CD4-positive, alpha-beta T cell (primary cell): Measurements from ENCODE around the gene OSMR. TPM values are rescaled to one million over a fixed set of nuclear protein-coding genes. Genes with fewer than 3 reads are reported as not detected.

Experiments used
- ATAC-seq: fragments of 200-7000 bp; cut with Tn5 transposase; one replicate; pipeline ENCODE4 v1.10.0; 2022; ENCODE audit warnings: mild to moderate bottlenecking; ENCODE audit not compliant: poor library complexity
- CTCF ChIA-PET: fragments of 350-600 bp; sonication (Branson Sonifier 250); formaldehyde crosslinking; loops from one replicate; lab custom pipeline; 2021; ENCODE audit warnings: antibody characterized with exemption, inconsistent platforms; lab: Charles Lee
- POLR2A ChIA-PET: fragments of 350-600 bp; sonication (Branson Sonifier 250); formaldehyde crosslinking; loops from one replicate; lab custom pipeline; 2021; ENCODE audit warnings: antibody characterized with exemption, inconsistent platforms; lab: Charles Lee
- DNase-seq, 14 experiments: peaks; one replicate each; pipeline ENCODE4 v3.0.0-alpha.2; 2013 to 2020; ENCODE audit warnings: mixed read lengths in 2 of 14
- H3K27ac ChIP-seq, 2 donors: one replicate each; pipeline versions ENCODE4 v1.5.1 to v1.7.0; 2013; ENCODE audit warnings: low read length in 2 of 2, low read depth in 1 of 2, mild to moderate bottlenecking in 1 of 2
- H3K27me3 ChIP-seq, 2 experiments: 1 replicate in 1 of 2; 2 replicates in 1 of 2; pipeline versions ENCODE4 v1.6.1 to v1.7.0; 2013; ENCODE audit warnings: low read length in 2 of 2, control low read depth in 1 of 2, mild to moderate bottlenecking in 1 of 2, moderate library complexity in 1 of 2; ENCODE audit not compliant: insufficient read depth in 2 of 2, control insufficient read depth in 1 of 2
- H3K36me3 ChIP-seq: one replicate; pipeline ENCODE4 v1.6.1; 2013; ENCODE audit warnings: low read length, control low read depth; ENCODE audit not compliant: insufficient read depth
- H3K4me1 ChIP-seq: one replicate; pipeline ENCODE4 v1.6.1; 2013; ENCODE audit warnings: low read length, control low read depth; ENCODE audit not compliant: insufficient read depth
- H3K4me3 ChIP-seq: one replicate; pipeline ENCODE4 v1.5.1; 2013; ENCODE audit warnings: mild to moderate bottlenecking, low read length, moderate library complexity
- H3K9me3 ChIP-seq, 2 experiments: 1 replicate in 1 of 2; 2 replicates in 1 of 2; pipeline versions ENCODE4 v1.6.1 to v1.7.0; 2013; ENCODE audit warnings: low read length in 2 of 2, mild to moderate bottlenecking in 2 of 2, control low read depth in 1 of 2, moderate library complexity in 1 of 2; ENCODE audit not compliant: control insufficient read depth in 1 of 2, insufficient read depth in 1 of 2
- H3K27ac Mint-ChIP-seq: one replicate; pipeline ENCODE4 v1.8.0; 2020; ENCODE audit warnings: mixed read lengths
- H3K27me3 Mint-ChIP-seq: one replicate; pipeline ENCODE4 v1.8.0; 2021; ENCODE audit warnings: mixed read lengths
- H3K36me3 Mint-ChIP-seq: one replicate; pipeline ENCODE4 v1.8.0; 2021; ENCODE audit warnings: low read depth, mixed read lengths
- H3K4me1 Mint-ChIP-seq: one replicate; pipeline ENCODE4 v1.8.0; 2021; ENCODE audit warnings: low read depth, mixed read lengths
- H3K4me3 Mint-ChIP-seq: one replicate; pipeline ENCODE4 v1.8.0; 2020; ENCODE audit warnings: mild to moderate bottlenecking, mixed read lengths
- H3K9me3 Mint-ChIP-seq: one replicate; pipeline ENCODE4 v1.8.0; 2020; ENCODE audit warnings: mixed read lengths
- intact Hi-C, 2 experiments: fragments of 100-400 bp; cut with DNase I in 1 of 2; cut with micrococcal nuclease in 1 of 2; formaldehyde crosslinking; loops; one replicate each; pipeline versions ENCODE4 v1.15.1 to v1.9.0; 2023 to 2025; cut with DNase I, micrococcal nuclease
- total RNA-seq, 174 experiments: library from RNA in 2 of 174; stranded (reverse) in 2 of 174; gene quantifications; one replicate each; pipeline ENCODE4 v1.2.3 and lab custom pipeline; 2021 to 2026
- TF ChIP-seq, protein P1 (sequence below): fragments of 200-600 bp; IDR thresholded peaks from one replicate; pipeline ENCODE4 v1.8.0; 2022; ENCODE audit warnings: antibody characterized with exemption, mild to moderate bottlenecking

The OSMR gene
- total RNA-seq, 2 experiments from 2014 or later, result not detected

DNA sequence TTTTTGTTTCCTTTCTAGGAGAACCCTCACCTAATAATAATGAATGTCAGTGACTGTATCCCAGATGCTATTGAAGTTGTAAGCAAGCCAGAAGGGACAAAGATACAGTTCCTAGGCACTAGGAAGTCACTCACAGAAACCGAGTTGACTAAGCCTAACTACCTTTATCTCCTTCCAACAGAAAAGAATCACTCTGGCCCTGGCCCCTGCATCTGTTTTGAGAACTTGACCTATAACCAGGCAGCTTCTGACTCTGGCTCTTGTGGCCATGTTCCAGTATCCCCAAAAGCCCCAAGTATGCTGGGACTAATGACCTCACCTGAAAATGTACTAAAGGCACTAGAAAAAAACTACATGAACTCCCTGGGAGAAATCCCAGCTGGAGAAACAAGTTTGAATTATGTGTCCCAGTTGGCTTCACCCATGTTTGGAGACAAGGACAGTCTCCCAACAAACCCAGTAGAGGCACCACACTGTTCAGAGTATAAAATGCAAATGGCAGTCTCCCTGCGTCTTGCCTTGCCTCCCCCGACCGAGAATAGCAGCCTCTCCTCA is 87.1 kb downstream of the OSMR start:
- TF ChIP-seq, protein P1, sequence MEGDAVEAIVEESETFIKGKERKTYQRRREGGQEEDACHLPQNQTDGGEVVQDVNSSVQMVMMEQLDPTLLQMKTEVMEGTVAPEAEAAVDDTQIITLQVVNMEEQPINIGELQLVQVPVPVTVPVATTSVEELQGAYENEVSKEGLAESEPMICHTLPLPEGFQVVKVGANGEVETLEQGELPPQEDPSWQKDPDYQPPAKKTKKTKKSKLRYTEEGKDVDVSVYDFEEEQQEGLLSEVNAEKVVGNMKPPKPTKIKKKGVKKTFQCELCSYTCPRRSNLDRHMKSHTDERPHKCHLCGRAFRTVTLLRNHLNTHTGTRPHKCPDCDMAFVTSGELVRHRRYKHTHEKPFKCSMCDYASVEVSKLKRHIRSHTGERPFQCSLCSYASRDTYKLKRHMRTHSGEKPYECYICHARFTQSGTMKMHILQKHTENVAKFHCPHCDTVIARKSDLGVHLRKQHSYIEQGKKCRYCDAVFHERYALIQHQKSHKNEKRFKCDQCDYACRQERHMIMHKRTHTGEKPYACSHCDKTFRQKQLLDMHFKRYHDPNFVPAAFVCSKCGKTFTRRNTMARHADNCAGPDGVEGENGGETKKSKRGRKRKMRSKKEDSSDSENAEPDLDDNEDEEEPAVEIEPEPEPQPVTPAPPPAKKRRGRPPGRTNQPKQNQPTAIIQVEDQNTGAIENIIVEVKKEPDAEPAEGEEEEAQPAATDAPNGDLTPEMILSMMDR, result no peak
- Histone ChIP-seq H3K27me3 (peaks cover 0 to 4% of the 10 kb centered on the region in 2 experiments), H3K4me1 (no peaks in the 10 kb centered on the region), H3K27ac (no peak overlapping the region), H3K36me3 (no peaks in the 10 kb centered on the region), H3K4me3 (no peak overlapping the region), H3K9me3 (no peaks in the 10 kb centered on the region)
- intact Hi-C loops, result no loop called here
- peaks cover 24% of the 10 kb centered on the region for H3K36me3 Mint-ChIP-seq
- H3K4me1 Mint-ChIP-seq, result no peaks in the 10 kb centered on the region
- POLR2A ChIA-PET, result no interaction called here
- H3K4me3 Mint-ChIP-seq, result no peak overlapping the region
- DNase-seq (no peak), ATAC-seq (no peak)
- CTCF ChIA-PET, result no interaction called here
- H3K9me3 Mint-ChIP-seq, result no peaks in the 10 kb centered on the region
- no peak overlapping the region for H3K27ac Mint-ChIP-seq
- peaks cover 2% of the 10 kb centered on the region for H3K27me3 Mint-ChIP-seq

DNA sequence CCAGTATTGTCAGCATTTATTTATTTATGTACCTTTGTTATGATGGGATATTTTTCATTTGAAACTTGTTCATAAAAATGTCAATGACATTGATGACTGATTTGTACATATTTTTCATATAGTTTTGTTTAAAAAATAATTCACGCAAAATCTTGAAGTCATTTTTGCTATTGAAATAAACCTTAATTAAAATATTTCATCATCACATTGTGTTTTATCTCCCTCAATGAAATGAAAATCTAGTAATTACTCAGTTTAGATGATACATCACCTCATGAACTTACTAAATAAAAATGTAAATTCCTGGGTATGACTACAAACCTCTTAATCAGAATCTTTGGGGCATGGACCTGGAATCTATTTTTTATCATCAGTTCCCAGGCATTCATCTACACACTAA is 89.6 kb downstream of the OSMR start:
- TF ChIP-seq, protein P1, result no peak
- Mint-ChIP-seq H3K27ac (no peak overlapping the region), H3K36me3 (peaks cover 45% of the 10 kb centered on the region), H3K27me3 (no peaks in the 10 kb centered on the region), H3K4me3 (no peak overlapping the region), H3K4me1 (no peaks in the 10 kb centered on the region), H3K9me3 (no peaks in the 10 kb centered on the region)
- Histone ChIP-seq H3K9me3 (no peaks in the 10 kb centered on the region), H3K27ac (no peak overlapping the region), H3K4me3 (no peak overlapping the region), H3K36me3 (peaks cover 4% of the 10 kb centered on the region), H3K4me1 (no peaks in the 10 kb centered on the region), H3K27me3 (no peaks in the 10 kb centered on the region)
- intact Hi-C loops, result no loop called here
- no peak for DNase-seq
- ChIA-PET CTCF (no interaction called here), POLR2A (no interaction called here)
- no peak for ATAC-seq

DNA sequence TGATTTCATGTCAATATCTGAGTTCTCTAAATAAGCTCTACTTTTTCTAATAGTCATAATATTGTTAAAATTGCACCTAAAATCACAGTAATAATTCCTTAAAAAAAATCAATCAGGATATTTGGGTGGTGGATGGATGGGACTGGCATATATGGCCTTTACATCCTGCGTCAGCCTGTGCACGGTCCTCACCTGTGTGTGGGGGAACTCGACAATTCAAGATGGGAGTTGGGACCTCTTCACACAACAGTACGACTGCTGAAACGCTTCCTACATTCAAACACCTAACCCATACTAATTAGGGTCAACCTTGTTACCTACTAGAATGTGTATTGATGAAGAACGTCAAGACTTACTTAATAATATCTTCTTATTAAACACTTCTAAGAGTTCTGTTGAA is 90.5 kb downstream of the OSMR start:
- POLR2A ChIA-PET, result no interaction called here
- H3K27me3 ChIP-seq, result no peaks in the 10 kb centered on the region
- no peak for DNase-seq
- no peak overlapping the region for H3K4me3 Mint-ChIP-seq
- TF ChIP-seq, protein P1, result no peak
- ATAC-seq, result no peak
- intact Hi-C loops, result no loop called here
- H3K27me3 Mint-ChIP-seq, result no peaks in the 10 kb centered on the region
- peaks cover 5% of the 10 kb centered on the region for H3K36me3 ChIP-seq
- no peaks in the 10 kb centered on the region for H3K4me1 Mint-ChIP-seq
- H3K27ac ChIP-seq, result no peak overlapping the region
- H3K4me1 ChIP-seq, result no peaks in the 10 kb centered on the region
- no peak overlapping the region for H3K4me3 ChIP-seq
- peaks cover 54% of the 10 kb centered on the region for H3K36me3 Mint-ChIP-seq
- no peaks in the 10 kb centered on the region for H3K9me3 Mint-ChIP-seq
- CTCF ChIA-PET, result no interaction called here
- H3K9me3 ChIP-seq, result no peaks in the 10 kb centered on the region
- no peak overlapping the region for H3K27ac Mint-ChIP-seq
